SJCRH30 (cell line): ENCODE data around the gene HLCS. TPM values are rescaled to one million over a fixed set of nuclear protein-coding genes. Genes with fewer than 3 reads are reported as not detected.

ENCODE experiments used
- DNase-seq, 2 experiments: peaks; one replicate each; pipeline ENCODE4 v3.0.0-alpha.2; 2015 to 2020
- H3K27ac ChIP-seq: fragments of 250-450 bp; sonication (Bioruptor Pico); 2 replicates; pipeline ENCODE4 v1.5.1; 2020; ENCODE audit warnings: mild to moderate bottlenecking, moderate library complexity
- H3K27me3 ChIP-seq: fragments of 250-450 bp; sonication (Bioruptor Pico); 2 replicates; pipeline ENCODE4 v1.5.1; 2020; ENCODE audit warnings: mild to moderate bottlenecking, moderate library complexity
- H3K36me3 ChIP-seq: fragments of 250-450 bp; sonication (Bioruptor Pico); 2 replicates; pipeline ENCODE4 v1.5.1; 2020; ENCODE audit warnings: mild to moderate bottlenecking, moderate library complexity
- H3K4me1 ChIP-seq: fragments of 250-450 bp; sonication (Bioruptor Pico); 2 replicates; pipeline ENCODE4 v1.5.1; 2020; ENCODE audit warnings: mild to moderate bottlenecking, moderate library complexity
- H3K4me3 ChIP-seq: fragments of 250-450 bp; sonication (Bioruptor Pico); 2 replicates; pipeline ENCODE4 v1.5.1; 2020; ENCODE audit warnings: mild to moderate bottlenecking, moderate library complexity
- H3K9me3 ChIP-seq: fragments of 250-450 bp; sonication (Bioruptor Pico); replicated peaks from 2 replicates; pipeline ENCODE4 v1.5.1; 2020; ENCODE audit warnings: mild to moderate bottlenecking, moderate library complexity
- total RNA-seq: library from RNA; depleted of rRNA; stranded (reverse); fragments of >200 nt; shearing (Covaris generic); gene quantifications from 2 replicates; pipeline ENCODE4 v1.2.3, GENCODE V29; 2014

HLCS gene
- total RNA-seq, 1 experiment from 2014 or later = 15.3 TPM

DNA sequence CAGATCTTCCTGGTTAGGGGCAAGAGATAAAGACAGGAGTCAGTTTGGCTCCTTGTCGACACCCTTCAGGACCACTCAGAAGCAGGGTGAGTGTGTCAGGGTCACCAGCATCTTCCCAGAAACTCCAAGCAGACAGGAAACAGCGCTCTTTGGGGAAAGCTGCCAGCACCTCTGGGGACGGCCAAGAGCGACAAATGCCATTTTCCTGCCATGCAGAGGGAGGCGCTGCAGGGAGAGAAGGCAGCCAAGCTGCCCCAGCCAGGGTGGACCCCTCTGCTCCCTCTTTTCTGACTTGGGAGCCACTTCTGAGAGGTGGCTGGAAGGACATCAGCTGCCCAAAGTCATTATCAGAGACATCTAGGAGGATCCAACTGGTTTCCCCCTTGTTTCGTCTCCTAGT lies 238.6 kb downstream of the HLCS start:
- H3K36me3 ChIP-seq = no peaks in the 10 kb centered on the region
- no peak overlapping the region for H3K27ac ChIP-seq
- DNase-seq = no peak
- peaks cover 8% of the 10 kb centered on the region; the same call in 1 of the 2 replicates for H3K27me3 ChIP-seq
- H3K9me3 ChIP-seq = no peaks in the 10 kb centered on the region
- no peak overlapping the region for H3K4me3 ChIP-seq
- no peaks in the 10 kb centered on the region for H3K4me1 ChIP-seq

GRCh38 chr21:36725793-36726386 lies 240.6 kb downstream of the HLCS start:
- Histone ChIP-seq H3K4me1 (no peaks in the 10 kb centered on the region), H3K4me3 (no peak overlapping the region), H3K9me3 (no peaks in the 10 kb centered on the region), H3K27ac (no peak overlapping the region), H3K27me3 (peaks cover 8% of the 10 kb centered on the region; the same call in 1 of the 2 replicates), H3K36me3 (no peaks in the 10 kb centered on the region)
- no peak for DNase-seq

DNA sequence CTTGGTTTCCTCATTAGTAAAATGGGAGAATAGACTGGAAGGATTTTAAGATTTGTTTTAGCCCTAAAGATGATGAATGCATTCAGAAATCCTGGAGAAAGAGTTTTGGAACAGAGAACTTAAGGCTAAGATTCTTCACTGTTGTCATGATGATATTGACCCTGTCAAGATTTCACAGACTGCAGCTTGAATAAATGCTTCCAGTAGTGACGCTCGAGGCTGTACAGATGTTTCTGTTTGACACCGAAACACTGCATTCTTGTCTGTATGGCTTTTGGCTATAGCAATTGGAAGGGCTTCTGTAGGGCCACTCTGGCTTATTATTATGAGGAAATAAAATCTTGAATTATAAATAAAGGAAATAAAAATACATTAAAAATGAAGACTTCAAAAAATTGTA lies 241.8 kb downstream of the HLCS start:
- no peak for DNase-seq
- Histone ChIP-seq H3K27ac (no peak overlapping the region), H3K4me1 (no peaks in the 10 kb centered on the region), H3K36me3 (no peaks in the 10 kb centered on the region), H3K9me3 (no peaks in the 10 kb centered on the region), H3K27me3 (peaks cover 5% of the 10 kb centered on the region; the same call in 1 of the 2 replicates), H3K4me3 (no peak overlapping the region)

GRCh38 chr21:36723371-36723881 lies 243.0 kb downstream of the HLCS start:
- H3K27ac ChIP-seq = no peak overlapping the region
- H3K36me3 ChIP-seq = no peaks in the 10 kb centered on the region
- no peaks in the 10 kb centered on the region for H3K9me3 ChIP-seq
- no peaks in the 10 kb centered on the region for H3K27me3 ChIP-seq
- H3K4me3 ChIP-seq = no peak overlapping the region
- no peak for DNase-seq
- no peaks in the 10 kb centered on the region for H3K4me1 ChIP-seq

DNA sequence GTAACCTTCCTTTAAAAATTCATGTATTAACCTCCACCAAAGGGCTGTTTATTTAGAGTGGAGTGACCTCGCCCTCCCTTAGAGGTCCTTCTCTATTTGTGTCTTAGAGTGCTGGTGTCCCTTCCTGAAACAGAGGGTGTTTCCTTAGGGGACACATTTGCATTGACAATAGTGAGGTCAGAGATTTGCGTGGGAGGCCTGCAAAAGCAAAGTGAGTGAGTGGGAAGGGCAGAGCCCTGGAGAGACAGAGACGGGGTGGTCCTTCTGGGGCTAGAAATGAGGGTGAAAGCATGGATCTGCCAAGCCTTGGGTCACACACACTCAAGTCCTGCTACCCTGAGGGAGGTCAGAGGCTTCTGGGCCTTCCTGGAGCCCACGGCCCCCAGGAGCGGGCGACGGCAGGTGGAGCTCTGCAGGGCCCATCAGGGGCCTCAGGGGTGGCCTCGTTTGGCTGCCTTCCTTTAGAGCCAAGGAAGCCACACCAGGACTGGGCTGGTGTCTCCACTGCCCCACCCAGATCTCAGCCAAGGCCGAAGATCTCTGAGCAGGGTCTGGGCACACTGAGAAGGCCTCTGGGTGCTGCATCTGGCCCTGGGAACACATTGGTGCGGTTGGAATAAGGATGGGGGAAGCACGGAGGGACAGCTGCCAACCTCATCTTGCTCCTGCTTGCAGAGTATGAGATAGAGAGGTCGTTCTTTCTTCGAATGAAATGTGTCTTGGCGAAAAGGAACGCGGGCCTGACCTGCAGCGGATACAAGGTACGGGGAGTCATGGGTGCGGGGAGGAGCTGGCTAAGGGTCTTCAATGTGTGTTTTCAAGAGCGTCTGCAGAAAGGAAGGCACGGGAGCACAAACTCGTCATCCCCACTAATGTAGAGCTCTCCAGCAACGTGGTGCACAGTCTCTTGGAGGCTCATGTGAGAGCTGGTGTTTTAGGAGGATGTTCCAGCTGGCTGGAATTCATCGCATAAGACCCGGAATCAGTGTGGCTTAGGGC lies 243.8 kb downstream of the HLCS start:
- no peaks in the 10 kb centered on the region for H3K36me3 ChIP-seq
- no peaks in the 10 kb centered on the region for H3K27me3 ChIP-seq
- DNase-seq = no peak
- H3K9me3 ChIP-seq = no peaks in the 10 kb centered on the region
- no peak overlapping the region for H3K4me3 ChIP-seq
- no peaks in the 10 kb centered on the region for H3K4me1 ChIP-seq
- no peak overlapping the region for H3K27ac ChIP-seq

GRCh38 chr21:36721817-36722216 lies 244.7 kb downstream of the HLCS start:
- DNase-seq = no peak
- Histone ChIP-seq H3K36me3 (no peaks in the 10 kb centered on the region), H3K4me3 (no peak overlapping the region), H3K9me3 (no peaks in the 10 kb centered on the region), H3K27me3 (no peaks in the 10 kb centered on the region), H3K27ac (no peak overlapping the region), H3K4me1 (no peaks in the 10 kb centered on the region)

DNA sequence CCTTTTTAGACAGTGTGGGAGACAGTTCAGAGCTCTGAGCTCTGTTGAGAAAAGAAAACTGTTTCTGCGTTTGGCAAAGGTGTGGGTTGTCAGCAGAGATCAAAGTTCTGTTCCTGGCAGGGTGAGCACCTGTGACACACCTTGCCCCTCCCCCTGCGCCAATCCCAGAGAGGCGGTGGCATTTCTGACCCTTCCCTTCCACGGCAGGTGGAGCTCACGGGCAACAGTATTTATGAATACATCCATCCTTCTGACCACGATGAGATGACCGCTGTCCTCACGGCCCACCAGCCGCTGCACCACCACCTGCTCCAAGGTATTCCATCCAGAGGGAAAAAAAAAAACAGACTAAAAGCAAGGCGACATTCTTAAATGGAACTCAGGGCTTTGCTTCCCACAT lies 246.9 kb downstream of the HLCS start:
- H3K9me3 ChIP-seq = no peaks in the 10 kb centered on the region
- H3K36me3 ChIP-seq = no peaks in the 10 kb centered on the region
- H3K4me3 ChIP-seq = no peak overlapping the region
- H3K4me1 ChIP-seq = no peaks in the 10 kb centered on the region
- DNase-seq = no peak
- no peaks in the 10 kb centered on the region for H3K27me3 ChIP-seq
- H3K27ac ChIP-seq = no peak overlapping the region

- no peaks in the 10 kb centered on the region for H3K27me3 ChIP-seq
- H3K36me3 ChIP-seq = no peaks in the 10 kb centered on the region
- no peak overlapping the region for H3K4me3 ChIP-seq
- no peaks in the 10 kb centered on the region for H3K4me1 ChIP-seq
- peak in 1 of 2 experiments; percentile 24 for DNase-seq
- no peak overlapping the region for H3K27ac ChIP-seq
- H3K9me3 ChIP-seq = no peaks in the 10 kb centered on the region
Observed at GRCh38 chr21:36718951-36719501, 247.4 kb downstream of the HLCS start.

GRCh38 chr21:36717976-36718375 lies 248.5 kb downstream of the HLCS start:
- H3K27ac ChIP-seq = no peak overlapping the region
- H3K9me3 ChIP-seq = no peaks in the 10 kb centered on the region
- H3K36me3 ChIP-seq = no peaks in the 10 kb centered on the region
- no peak overlapping the region for H3K4me3 ChIP-seq
- DNase-seq = no peak
- no peaks in the 10 kb centered on the region for H3K27me3 ChIP-seq
- H3K4me1 ChIP-seq = no peaks in the 10 kb centered on the region

GRCh38 chr21:36716836-36717235 lies 249.6 kb downstream of the HLCS start:
- DNase-seq = no peak
- no peaks in the 10 kb centered on the region for H3K27me3 ChIP-seq
- H3K4me3 ChIP-seq = no peak overlapping the region
- H3K4me1 ChIP-seq = no peaks in the 10 kb centered on the region
- H3K9me3 ChIP-seq = no peaks in the 10 kb centered on the region
- H3K36me3 ChIP-seq = no peaks in the 10 kb centered on the region
- H3K27ac ChIP-seq = no peak overlapping the region

GRCh38 chr21:36716387-36716786 lies 250.1 kb downstream of the HLCS start:
- no peak for DNase-seq
- no peaks in the 10 kb centered on the region for H3K9me3 ChIP-seq
- no peaks in the 10 kb centered on the region for H3K36me3 ChIP-seq
- no peaks in the 10 kb centered on the region for H3K27me3 ChIP-seq
- H3K4me1 ChIP-seq = no peaks in the 10 kb centered on the region
- no peak overlapping the region for H3K4me3 ChIP-seq
- H3K27ac ChIP-seq = no peak overlapping the region

DNA sequence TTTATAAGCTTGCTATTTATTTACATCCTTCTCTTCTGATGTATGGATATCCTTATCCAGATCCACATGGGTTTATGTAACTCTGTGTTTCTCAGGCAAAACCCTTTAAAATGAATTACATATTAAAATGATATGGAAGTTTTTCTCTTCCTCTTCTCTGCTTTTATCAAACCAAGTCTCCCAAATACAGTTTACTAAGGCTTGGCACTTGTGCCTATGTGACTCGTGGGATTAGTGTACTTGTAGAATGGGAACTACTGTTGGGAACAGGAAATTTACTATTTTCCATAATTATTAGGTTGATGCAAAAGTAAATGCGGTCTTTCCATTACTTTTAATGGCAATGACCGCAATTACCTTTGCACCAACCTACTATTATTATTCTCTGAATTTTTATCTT lies 252.7 kb downstream of the HLCS start:
- Histone ChIP-seq H3K4me3 (no peak overlapping the region), H3K4me1 (no peaks in the 10 kb centered on the region), H3K27me3 (no peaks in the 10 kb centered on the region), H3K36me3 (no peaks in the 10 kb centered on the region), H3K9me3 (no peaks in the 10 kb centered on the region), H3K27ac (no peak overlapping the region)
- DNase-seq = no peak

DNA sequence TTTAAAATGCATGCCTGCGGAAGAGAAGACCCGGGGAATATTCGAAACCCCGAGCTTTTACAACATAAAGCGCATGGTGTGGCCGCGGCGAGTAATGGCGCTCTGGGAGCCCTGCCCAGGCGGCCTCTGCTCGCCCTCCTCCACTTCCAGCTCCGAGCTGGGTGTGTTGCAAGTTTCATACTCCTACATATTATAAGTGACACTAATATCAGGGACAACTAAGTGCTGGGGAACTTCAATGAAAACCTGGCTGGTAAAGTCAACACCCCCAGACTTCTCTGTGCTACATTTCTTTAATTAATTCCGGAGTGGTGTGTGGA lies 255.8 kb downstream of the HLCS start:
- Histone ChIP-seq H3K4me3 (no peak overlapping the region), H3K36me3 (no peaks in the 10 kb centered on the region), H3K9me3 (no peaks in the 10 kb centered on the region), H3K4me1 (no peaks in the 10 kb centered on the region), H3K27me3 (no peaks in the 10 kb centered on the region), H3K27ac (no peak overlapping the region)
- no peak for DNase-seq

DNA sequence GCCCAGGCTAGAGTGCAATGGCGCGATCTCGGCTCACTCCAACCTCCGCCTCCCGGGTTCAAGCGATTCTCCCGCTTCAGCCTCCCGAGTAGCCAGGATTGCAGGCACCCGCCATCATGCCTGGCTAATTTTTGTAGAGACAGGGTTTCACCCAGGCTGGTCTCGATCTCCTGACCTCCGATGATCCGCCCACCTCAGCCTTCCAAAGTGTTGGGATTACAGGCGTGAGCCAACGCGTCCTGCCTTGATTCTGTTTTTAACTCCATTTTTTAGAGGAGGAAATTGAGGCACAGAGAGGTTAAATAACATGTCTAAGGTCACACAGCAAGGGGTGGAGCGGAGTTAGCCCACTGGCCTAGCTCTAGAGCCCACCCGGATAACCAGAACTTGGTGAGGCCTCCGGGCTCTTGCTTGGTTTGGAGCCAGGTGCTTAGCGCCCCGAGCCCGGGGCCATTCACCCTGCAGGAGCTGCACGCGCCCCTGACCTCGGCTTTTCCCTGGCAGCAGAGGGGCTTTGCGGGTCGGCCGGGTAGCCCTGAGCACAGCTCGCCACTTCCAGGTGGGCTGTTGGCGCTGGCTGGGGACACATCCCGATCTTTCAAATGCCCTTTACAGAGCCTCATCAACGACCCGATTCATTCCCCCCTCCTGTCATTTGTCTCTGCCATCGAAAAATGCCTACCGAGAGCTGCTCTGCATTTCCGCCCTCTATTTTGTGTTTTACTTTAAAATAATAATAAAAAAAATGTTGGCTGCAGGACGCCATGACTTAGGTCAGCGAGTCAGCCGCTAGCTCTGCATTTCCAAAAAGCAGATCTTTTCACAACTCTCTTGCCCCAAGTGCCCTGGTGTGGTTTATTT lies 256.4 kb downstream of the HLCS start:
- no peak overlapping the region for H3K4me3 ChIP-seq
- no peaks in the 10 kb centered on the region for H3K27me3 ChIP-seq
- H3K36me3 ChIP-seq = no peaks in the 10 kb centered on the region
- H3K27ac ChIP-seq = no peak overlapping the region
- no peak for DNase-seq
- H3K9me3 ChIP-seq = no peaks in the 10 kb centered on the region
- H3K4me1 ChIP-seq = no peaks in the 10 kb centered on the region
